Testis (tissue), 3 donors: Measurements from ENCODE around the gene EEF2K. TPM values are rescaled to one million over a fixed set of nuclear protein-coding genes. Genes with fewer than 3 reads are reported as not detected.
A peak's percentile ranks its signal among the peaks of the same experiment; 100 is the strongest.

Experiments
- DNase-seq: peaks from one replicate; pipeline ENCODE4 v3.0.0-alpha.2; 2019
- H3K27ac ChIP-seq, 2 donors: fragments of 200-600 bp; sonication (generic); one replicate each; pipeline ENCODE4 v1.5.1; 2019
- H3K27me3 ChIP-seq: fragments of 200-600 bp; sonication (generic); one replicate; pipeline ENCODE4 v1.5.1; 2019
- H3K36me3 ChIP-seq: fragments of 200-600 bp; sonication (generic); one replicate; pipeline ENCODE4 v1.5.1; 2017; ENCODE audit warnings: low read depth; ENCODE audit errors: missing control alignments
- H3K4me1 ChIP-seq: fragments of 200-600 bp; sonication (generic); one replicate; pipeline ENCODE4 v1.5.1; 2019
- H3K4me3 ChIP-seq, 2 donors: fragments of 200-600 bp; sonication (generic); one replicate each; pipeline ENCODE4 v1.5.1; 2017 to 2019
- H3K9me3 ChIP-seq: fragments of 200-600 bp; sonication (generic); one replicate; pipeline ENCODE4 v1.5.1; 2017
- POLR2A ChIP-seq: fragments of 450-650 bp; IDR thresholded peaks from one replicate; pipeline ENCODE4 v1.6.1; 2017; ENCODE audit warnings: antibody characterized with exemption, mild to moderate bottlenecking, moderate library complexity
- WGBS, 2 donors: methylation state at CpG; one replicate each; pipeline ENCODE4 v1.1.5; 2018; 5-methylcytosine and 5-hydroxymethylcytosine counted together
- intact Hi-C: fragments of 100-400 bp; cut with DNase I; formaldehyde crosslinking; loops from one replicate; pipeline ENCODE4 v1.15.1; 2023; ENCODE audit warnings: low total_unique reads
- polyA plus RNA-seq: library from polyadenylated mRNA; stranded (reverse); fragments of 350-450 nt; fragmentation: Illumina TruSeq; extraction: RNeasy Lipid Tissue Mini Kit (QIAGEN cat#74804); gene quantifications from one replicate; pipeline ENCODE4 v1.2.3, GENCODE V29; 2014; ENCODE audit warnings: low read depth, low replicate concordance; ENCODE audit not compliant: insufficient read depth
- total RNA-seq, 2 donors: library from RNA; depleted of rRNA; stranded (reverse); fragments of >200 nt; gene quantifications; one replicate each; pipeline ENCODE4 v1.2.3, GENCODE V29; 2016
- TF ChIP-seq, protein P1 (sequence below), 3 experiments: fragments of 450-650 bp in 2 of 3; fragments of 200-600 bp in 1 of 3; sonication (generic) in 1 of 3; IDR thresholded peaks; one replicate each; pipeline ENCODE4 v1.5.1; 2016 to 2019; ENCODE audit warnings: antibody characterized with exemption in 3 of 3, mild to moderate bottlenecking in 2 of 3, moderate library complexity in 1 of 3

The EEF2K gene
- total and polyA plus RNA-seq, 3 donors from 2014 or later = 6.6 to 11.1 (median 10.2) TPM

DNA sequence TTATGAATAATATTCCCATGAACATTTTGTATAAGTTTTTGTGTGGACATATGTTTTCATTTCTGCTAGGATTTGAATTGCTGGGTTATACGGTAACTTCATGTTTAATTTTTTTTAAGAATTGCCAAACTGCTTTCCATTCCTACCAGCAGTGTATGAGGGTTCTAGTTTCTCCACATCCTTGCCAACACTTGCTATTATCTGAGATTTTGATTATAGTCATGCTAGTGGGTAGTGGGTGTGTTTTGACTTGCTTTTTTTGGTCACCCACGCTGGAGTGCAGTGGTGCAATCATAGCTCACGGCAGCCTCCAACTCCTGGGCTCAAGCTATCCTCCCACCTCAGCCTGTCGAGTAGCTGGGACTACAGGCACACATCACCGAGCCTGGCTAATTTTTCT, 3.0 kb upstream of the EEF2K start:
- H3K9me3 ChIP-seq = no peaks in the 10 kb centered on the region
- peaks cover 9% of the 10 kb centered on the region for H3K4me1 ChIP-seq
- no peaks in the 10 kb centered on the region for H3K27me3 ChIP-seq
- DNase-seq = no peak
- WGBS, 2 donors = 88 to 92% methylated on average over 5 of the region's 5 CpGs
- no peaks in the 10 kb centered on the region for H3K36me3 ChIP-seq
- TF ChIP-seq, protein P1, sequence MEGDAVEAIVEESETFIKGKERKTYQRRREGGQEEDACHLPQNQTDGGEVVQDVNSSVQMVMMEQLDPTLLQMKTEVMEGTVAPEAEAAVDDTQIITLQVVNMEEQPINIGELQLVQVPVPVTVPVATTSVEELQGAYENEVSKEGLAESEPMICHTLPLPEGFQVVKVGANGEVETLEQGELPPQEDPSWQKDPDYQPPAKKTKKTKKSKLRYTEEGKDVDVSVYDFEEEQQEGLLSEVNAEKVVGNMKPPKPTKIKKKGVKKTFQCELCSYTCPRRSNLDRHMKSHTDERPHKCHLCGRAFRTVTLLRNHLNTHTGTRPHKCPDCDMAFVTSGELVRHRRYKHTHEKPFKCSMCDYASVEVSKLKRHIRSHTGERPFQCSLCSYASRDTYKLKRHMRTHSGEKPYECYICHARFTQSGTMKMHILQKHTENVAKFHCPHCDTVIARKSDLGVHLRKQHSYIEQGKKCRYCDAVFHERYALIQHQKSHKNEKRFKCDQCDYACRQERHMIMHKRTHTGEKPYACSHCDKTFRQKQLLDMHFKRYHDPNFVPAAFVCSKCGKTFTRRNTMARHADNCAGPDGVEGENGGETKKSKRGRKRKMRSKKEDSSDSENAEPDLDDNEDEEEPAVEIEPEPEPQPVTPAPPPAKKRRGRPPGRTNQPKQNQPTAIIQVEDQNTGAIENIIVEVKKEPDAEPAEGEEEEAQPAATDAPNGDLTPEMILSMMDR (IDR thresholded peaks at IDR 0.05) = no peak
- no peak for TF ChIP-seq POLR2A
- H3K4me3 ChIP-seq = no peak overlapping the region
- intact Hi-C loops = no loop called here
- no peak overlapping the region for H3K27ac ChIP-seq

DNA sequence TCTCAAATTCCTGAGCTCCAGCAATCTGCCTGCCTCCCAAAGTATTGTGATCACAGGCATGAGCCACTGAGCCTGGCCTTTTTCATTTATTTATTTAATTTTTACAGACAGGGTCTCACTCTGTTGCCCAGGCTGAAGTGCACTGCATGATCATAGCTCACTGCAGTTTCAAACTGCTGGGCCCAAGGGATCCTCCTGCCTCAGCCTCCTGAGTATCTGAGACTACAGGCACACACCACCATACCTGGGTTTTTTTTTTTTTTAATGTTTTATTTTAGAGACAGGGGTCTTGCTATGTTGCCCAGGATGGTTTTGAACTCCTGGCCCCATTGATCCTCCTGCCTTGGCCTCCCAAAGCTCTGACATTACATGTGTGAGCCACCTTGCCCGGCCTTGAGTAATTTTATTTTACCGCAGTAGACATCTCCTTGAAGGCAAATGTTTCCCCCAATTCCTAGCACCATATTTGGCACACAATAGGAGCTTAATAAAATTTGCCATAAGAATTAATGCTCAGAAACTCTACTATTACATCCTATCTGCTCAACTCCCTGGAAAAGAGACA, 1.9 kb upstream of the EEF2K start:
- no peaks in the 10 kb centered on the region for H3K36me3 ChIP-seq
- no peaks in the 10 kb centered on the region for H3K27me3 ChIP-seq
- intact Hi-C loops = no loop called here
- peaks cover 9% of the 10 kb centered on the region for H3K4me1 ChIP-seq
- no peak for TF ChIP-seq POLR2A
- TF ChIP-seq, protein P1 (IDR thresholded peaks at IDR 0.05) = no peak
- H3K9me3 ChIP-seq = no peaks in the 10 kb centered on the region
- no peak for DNase-seq
- H3K4me3 ChIP-seq = no peak overlapping the region
- H3K27ac ChIP-seq = no peak overlapping the region
- 78 to 83% methylated on average over 2 of the region's 2 CpGs for WGBS, 2 donors

DNA sequence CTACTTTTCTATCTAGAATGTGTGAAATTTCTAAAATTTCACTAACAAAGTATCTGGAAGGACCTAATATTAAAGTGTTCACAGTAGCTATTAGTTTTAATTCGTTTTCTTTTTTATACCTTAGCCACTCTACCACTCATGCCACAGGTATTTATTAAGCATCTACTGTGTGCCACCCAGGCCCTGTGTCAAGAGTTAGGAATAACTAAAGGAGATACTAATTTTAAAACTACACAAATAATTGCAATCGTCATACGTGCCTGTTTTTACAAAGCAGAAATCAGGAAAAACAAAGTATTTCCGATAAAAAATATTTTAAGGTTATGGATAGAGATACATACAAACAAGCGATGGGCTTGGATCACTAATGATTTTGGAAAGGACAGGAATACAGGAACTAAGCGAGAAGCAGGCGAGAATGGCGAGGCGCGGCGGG, 483 bp upstream of the EEF2K start:
- Histone ChIP-seq H3K36me3 (no peaks in the 10 kb centered on the region), H3K27me3 (no peaks in the 10 kb centered on the region), H3K27ac (peak overlapping the region; percentile 35 to 85), H3K4me3 (peak overlapping the region; percentile 75 to 83), H3K9me3 (no peaks in the 10 kb centered on the region), H3K4me1 (peaks cover 9% of the 10 kb centered on the region)
- intact Hi-C loops = no loop called here
- no peak for DNase-seq
- TF ChIP-seq, protein P1 (IDR thresholded peaks at IDR 0.05) = no peak
- TF ChIP-seq POLR2A = no peak
- WGBS, 2 donors = 1 to 4% methylated on average over 11 of the region's 11 CpGs

DNA sequence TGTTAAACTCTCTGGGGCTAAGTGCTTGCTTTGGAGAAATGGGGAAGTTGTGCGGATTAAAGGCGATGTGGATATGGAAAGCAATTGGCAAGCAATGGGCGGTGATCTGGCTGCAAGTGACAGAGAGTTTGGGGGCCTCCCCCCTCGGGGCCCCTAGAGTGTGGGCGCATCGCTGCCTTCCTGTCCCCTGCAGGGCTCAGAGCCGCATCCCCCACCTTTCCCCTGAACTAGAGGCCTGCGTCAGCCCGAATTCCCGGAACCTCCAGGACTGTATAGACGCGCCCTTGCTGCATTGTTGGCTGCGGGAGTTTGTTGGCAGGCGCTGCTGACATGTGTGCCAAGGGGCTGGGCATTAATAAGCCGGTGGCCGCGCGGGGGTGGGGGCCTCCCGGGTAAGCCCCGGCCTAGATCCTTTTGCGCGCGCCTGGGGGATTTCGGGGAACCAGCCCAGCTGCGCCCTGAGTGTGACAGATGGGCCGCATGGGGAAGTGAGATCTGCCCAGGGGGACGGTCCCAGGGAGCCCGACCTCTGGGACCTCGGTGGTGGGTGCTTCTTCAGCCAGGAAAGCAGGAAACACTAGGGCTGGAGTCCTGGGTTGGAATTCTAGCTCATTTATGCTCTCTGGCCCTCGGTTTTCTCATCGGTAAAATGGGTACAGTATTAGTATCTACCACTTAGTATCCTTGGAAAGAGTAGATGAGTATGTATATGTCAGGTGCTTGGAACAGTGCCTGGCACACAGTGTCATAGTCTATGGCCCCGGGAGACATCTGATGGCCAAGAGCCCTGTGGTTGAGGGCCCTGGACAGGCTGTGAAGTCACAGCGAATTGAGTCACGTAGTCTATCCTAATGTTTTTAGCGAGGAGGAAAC, 1.0 kb downstream of the EEF2K start:
- TF ChIP-seq, protein P1 (IDR thresholded peaks at IDR 0.05) = no peak
- TF ChIP-seq POLR2A = no peak
- no peaks in the 10 kb centered on the region for H3K36me3 ChIP-seq
- H3K4me3 ChIP-seq = peak overlapping the region; percentile 75 to 83
- peak overlapping the region in 1 of 2 donors; percentile 85 for H3K27ac ChIP-seq
- H3K27me3 ChIP-seq = no peaks in the 10 kb centered on the region
- peaks cover 10% of the 10 kb centered on the region for H3K4me1 ChIP-seq
- intact Hi-C loops = no loop called here
- H3K9me3 ChIP-seq = no peaks in the 10 kb centered on the region
- WGBS, 2 donors = 9 to 16% methylated on average over 20 to 35 of the region's 35 CpGs
- peak; percentile 68 for DNase-seq
